ENCODE data around the gene DMRT1.

Gene DMRT1

DNA sequence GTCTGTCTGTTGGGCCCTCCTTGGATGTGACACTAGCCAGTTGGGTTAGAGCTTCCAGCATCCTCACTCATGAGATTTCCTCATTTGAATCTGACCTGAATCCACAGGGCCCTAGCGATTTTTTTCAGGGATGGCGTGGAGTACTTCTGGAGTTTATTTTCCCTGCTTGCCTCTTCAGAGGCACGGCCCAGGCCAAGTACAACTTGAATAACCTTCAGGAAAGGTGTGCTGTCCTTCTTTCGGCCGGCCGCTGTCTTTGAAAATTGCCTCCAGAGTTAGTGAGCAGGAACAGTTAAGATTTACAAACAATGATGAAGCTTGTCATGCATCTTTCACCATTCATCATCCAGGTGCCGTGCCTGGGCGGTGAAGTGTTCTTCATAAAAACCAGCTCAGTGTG is 85.5 kb downstream of the DMRT1 start:
- DNase-seq = no peak

- no peak for DNase-seq
These were observed 87.0 kb downstream of the DMRT1 start for GRCh38 chr9:928363-929042.

GRCh38 chr9:929719-930118 is 88.2 kb downstream of the DMRT1 start:
- no peak for DNase-seq

DNA sequence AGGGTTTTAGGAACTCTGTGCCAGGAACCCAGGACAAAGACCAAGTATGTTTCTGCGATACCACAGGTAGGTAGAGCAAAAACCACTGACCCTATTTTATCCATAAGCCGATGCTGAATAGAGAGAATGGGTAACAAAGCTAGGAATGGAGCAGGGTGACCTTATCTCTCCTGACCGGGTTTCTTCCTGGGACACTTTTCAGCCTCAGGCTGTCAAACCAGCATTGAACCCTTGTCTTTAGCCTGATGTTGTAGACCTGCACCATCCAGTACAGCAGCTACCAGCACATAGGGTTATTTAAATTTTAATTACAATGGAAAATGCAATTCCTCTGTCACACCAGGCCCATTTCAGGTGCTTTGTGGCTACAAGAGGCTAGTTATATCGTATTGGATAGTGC is 91.9 kb downstream of the DMRT1 start:
- no peak for DNase-seq

- no peak for DNase-seq
These were observed 94.0 kb downstream of the DMRT1 start for GRCh38 chr9:935348-935965.

DNA sequence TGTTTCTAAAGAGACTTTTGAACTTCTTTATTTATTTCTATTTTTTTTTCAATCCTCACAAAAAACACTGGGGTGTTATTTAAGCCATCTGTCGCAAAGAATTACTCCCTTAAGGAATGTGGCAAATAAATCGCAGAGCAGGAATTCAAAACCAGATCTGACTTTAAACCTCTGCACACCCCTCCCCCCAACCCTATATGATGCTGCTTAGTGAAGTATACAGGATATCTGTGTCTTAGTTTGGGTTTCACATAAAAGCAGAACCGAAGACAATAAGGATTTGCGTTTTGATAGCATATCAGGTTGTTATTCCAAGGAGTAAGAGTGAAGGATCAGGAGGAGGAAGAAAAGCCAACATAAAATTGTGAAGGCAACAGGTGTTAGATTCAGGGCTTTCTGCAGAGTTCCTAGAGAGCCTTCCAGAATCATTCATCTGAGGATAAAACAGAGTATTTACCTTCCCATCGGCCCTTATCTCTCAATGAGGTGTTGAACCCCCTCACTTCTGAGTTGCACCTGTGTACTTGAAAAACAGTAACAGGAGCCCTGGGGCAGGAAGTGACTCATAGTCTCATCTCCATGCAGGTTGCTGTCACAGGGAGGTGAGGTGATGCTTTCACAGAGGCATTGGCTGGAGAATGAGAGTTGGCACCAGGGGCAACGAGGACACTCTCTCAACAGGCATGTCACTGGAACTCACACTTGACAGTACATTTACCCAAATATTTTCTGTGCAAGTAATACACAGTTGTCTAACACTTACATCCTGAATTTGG is 101.5 kb downstream of the DMRT1 start:
- DNase-seq = no peak

- no peak for DNase-seq
These were observed 106.5 kb downstream of the DMRT1 start for GRCh38 chr9:947985-948384.

- no peak for DNase-seq
These were observed 107.0 kb downstream of the DMRT1 start for GRCh38 chr9:948497-948896.

- DNase-seq = no peak
These were observed 108.6 kb downstream of the DMRT1 start for GRCh38 chr9:950139-950538.

GRCh38 chr9:952546-952945 is 111.0 kb downstream of the DMRT1 start:
- no peak for DNase-seq

GRCh38 chr9:959105-959504 is 117.6 kb downstream of the DMRT1 start:
- DNase-seq = no peak

DNA sequence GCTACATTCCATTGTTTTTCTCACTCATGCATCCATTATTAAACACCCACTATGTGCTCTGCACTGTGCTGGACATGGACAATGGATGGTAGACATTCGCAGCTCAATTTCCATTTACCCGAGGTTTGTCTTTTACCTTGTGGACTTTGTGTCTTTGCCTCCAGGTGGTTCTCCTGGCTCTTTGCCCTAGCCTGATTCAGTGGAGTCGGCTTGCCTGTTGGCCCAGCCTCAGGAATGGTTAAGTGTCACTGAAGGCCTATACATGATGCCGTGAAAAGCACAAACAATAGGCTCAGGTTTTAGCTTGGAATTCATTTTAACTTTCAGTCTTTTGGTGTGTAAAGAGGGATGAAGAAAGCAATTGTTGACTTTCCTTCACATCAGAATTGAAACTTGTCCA is 118.4 kb downstream of the DMRT1 start:
- DNase-seq = no peak

- no peak for DNase-seq
These were observed 120.5 kb downstream of the DMRT1 start for GRCh38 chr9:962023-962422.

- no peak for DNase-seq
These were observed 124.0 kb downstream of the DMRT1 start for GRCh38 chr9:965497-965896.

- no peak for DNase-seq
These were observed 125.4 kb downstream of the DMRT1 start for GRCh38 chr9:966870-967269.

GRCh38 chr9:967436-967835 is 125.9 kb downstream of the DMRT1 start:
- DNase-seq = no peak

- no peak for DNase-seq
These were observed 126.6 kb downstream of the DMRT1 start for GRCh38 chr9:967903-968641.

GRCh38 chr9:969310-970150 is 128.0 kb downstream of the DMRT1 start:
- DNase-seq = no peak

DNA sequence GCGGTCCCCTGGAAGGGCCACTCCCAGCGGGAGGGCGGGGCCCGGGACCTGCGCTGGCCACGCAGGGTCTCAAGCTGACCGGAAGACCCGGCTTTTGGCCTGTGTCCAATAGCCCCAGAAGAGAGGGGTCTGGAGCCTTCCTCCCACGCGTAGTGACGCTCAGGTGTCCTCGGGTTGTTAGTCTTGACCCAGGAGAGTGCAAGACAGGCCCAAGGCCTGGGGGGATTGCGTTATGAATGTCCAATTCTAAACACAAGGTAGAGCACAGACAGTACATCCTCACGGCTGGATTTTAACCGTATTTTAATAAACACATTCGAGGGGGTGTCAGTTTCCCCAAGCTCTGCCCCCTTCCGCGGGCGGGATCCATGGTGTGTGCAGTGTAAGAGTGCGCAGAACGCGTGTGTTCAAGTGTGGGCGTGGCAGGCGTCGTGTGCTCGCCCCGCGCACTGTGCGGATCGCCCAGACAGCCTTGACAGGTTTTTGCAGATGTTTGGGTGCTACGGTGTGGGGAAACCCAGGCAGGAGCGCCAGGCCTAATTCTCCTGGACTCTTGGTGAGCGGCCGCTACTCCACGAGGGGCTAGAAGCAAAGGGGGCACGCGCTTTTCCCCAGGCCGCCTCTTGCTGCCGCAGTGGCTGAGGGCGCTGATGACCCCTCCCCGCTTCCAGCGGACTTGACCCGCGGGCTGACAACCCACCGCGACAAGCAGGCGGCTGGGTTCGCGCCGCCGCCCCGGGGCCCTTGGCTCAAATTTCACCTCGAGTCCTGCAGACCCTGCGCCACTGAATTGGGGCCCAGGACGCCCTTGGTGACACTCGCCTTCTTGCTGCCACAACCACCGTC is 128.9 kb downstream of the DMRT1 start:
- no peak for DNase-seq

DNA sequence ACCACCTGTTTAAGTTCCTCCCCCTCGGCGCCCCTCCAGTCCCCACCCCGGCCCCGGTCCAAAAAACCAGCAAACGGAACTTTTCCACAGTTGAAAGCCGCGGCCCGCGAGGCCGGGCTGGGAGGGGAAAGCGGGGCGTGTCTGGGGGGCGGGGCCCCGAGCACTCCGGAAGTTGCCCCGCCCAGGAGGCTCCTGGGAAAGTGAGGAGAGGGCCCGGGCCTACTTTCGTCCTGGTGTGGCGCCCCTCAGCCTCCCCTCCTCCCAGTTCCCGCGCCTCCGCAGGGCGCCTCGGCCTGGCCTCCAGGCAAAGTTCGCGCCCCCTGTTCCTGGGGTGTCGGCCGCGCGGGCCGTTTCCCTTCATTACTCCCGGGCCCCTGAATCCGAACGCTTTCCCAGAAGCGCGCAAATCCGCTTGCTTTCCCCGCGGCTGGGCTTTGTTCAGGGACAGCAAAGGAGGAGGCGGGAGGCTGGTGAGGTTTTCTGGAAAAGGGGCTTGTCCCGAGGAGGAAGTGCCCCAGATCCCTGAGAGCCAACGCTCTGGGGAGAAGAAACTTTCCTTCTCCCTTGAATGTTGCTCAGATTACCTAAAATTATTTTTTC is 130.5 kb downstream of the DMRT1 start:
- DNase-seq = no peak
